Measurements from ENCODE around the gene NEUROG1. TPM values are rescaled to one million over a fixed set of nuclear protein-coding genes. Genes with fewer than 3 reads are reported as not detected.

The NEUROG1 gene
- total RNA-seq, 4 donors from 2014 or later: not detected

- Histone ChIP-seq H3K9me3 (no peaks in the 10 kb centered on the region), H3K27ac (no peak overlapping the region), H3K4me1 (peaks cover 0 to 15% of the 10 kb centered on the region in 2 donors), H3K36me3 (no peaks in the 10 kb centered on the region), H3K27me3 (peaks cover 4 to 24% of the 10 kb centered on the region in 2 donors), H3K4me3 (no peak overlapping the region)
- TF ChIP-seq POLR2A (IDR thresholded peaks at IDR 0.05) (no peak), CTCF (IDR thresholded peaks at IDR 0.05) (no peak)
- intact Hi-C loops (cut with DNase I; ENCODE audit: low total_unique reads): no loop called here
- no peak for DNase-seq
Measured at GRCh38 chr5:135486131-135487036, 49.4 kb downstream of the NEUROG1 start.

- H3K9me3 ChIP-seq: no peaks in the 10 kb centered on the region
- intact Hi-C loops (cut with DNase I; ENCODE audit: low total_unique reads): no loop called here
- H3K4me1 ChIP-seq: peaks cover 0 to 11% of the 10 kb centered on the region in 2 donors
- no peak for DNase-seq
- TF ChIP-seq POLR2A (IDR thresholded peaks at IDR 0.05) (no peak), CTCF (IDR thresholded peaks at IDR 0.05) (no peak)
- peaks cover 4 to 13% of the 10 kb centered on the region in 2 donors for H3K27me3 ChIP-seq
- H3K27ac ChIP-seq: no peak overlapping the region
- no peaks in the 10 kb centered on the region for H3K36me3 ChIP-seq
- H3K4me3 ChIP-seq: no peak overlapping the region
Measured at GRCh38 chr5:135484674-135485086, 51.1 kb downstream of the NEUROG1 start.

Other genes with a start within 250 kb of the NEUROG1 start
- gene MACROH2A1, start 136.7 kb downstream of the NEUROG1 start, total RNA-seq: 100 to 1,000 TPM; 121 to 200 (median 141) TPM
- not detected for gene DCANP1, start 88.6 kb downstream of the NEUROG1 start, total RNA-seq
- under 1 TPM in 1 of 4 donors, not detected in 3; 0.28 TPM for gene TIFAB, start 83.6 kb downstream of the NEUROG1 start, total RNA-seq
- 10 to 100 TPM in 1 of 4 donors, 1 to 10 TPM in 3; 1.4 to 10.9 (median 3.5) TPM for gene CXCL14, start 43.0 kb upstream of the NEUROG1 start, total RNA-seq